Measurements from ENCODE around the gene MAN1B1.

Gene MAN1B1

DNA sequence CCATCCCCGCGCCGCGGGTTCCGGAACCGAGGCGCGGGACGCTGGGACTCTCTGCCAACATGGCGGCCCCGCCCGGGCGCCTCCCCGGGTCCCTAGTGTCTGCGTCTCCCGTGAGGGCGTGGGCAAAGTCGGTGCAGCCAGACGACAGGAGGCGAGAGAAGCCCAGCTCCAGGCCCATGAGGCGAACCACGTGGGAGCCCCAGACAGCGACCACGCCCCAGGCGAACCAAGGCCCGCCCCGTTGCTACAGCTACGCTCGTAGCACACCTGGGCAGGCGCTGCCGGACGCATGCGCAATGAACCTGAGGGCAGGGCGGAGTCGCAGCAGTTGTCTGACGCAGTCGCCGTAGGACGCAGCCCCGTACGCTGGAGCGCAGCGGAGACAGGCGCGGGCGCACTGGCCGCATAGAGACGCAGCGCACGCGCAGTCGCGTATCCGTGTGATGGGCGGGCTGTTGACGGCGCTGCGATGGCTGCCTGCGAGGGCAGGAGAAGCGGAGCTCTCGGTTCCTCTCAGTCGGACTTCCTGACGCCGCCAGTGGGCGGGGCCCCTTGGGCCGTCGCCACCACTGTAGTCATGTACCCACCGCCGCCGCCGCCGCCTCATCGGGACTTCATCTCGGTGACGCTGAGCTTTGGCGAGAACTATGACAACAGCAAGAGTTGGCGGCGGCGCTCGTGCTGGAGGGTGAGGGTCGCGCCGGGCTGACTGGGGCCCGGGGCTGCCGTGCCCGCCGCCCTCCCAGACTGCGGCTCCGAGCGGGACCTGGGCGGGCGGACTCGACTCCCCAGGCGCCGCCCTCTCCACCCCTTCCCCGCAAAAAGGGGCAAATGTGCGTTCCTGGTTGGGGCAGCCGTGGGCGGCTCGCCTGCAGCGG is at the start of gene MAN1B1:
TSS of gene MAN1B1 (plus strand) at position 455 of the 878 bp plus-strand sequence. CDS start at position 470, 15 bp downstream.
- peak; percentile 93 to 98 for DNase-seq

DNA sequence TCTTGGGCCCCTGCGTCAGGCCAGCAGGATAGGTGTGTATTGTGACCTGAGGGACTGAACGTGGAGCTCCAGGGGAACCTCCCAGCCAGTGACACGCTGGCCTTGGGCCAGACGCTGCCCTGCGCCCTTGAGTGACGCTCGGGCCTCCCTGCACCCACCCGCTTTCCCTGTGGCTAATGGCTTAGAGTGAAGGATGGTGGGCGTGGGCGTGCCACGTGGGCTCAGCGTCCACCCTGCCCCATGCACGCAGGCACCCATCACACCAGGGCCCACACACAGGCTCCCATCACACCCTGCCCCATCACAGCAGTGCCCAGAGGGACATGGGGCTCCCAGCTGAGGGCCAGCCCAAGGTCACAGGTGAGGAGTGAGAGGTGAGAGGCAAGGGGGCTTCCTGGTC is 49.8 kb upstream of the MAN1B1 start:
- DNase-seq = no peak

DNA sequence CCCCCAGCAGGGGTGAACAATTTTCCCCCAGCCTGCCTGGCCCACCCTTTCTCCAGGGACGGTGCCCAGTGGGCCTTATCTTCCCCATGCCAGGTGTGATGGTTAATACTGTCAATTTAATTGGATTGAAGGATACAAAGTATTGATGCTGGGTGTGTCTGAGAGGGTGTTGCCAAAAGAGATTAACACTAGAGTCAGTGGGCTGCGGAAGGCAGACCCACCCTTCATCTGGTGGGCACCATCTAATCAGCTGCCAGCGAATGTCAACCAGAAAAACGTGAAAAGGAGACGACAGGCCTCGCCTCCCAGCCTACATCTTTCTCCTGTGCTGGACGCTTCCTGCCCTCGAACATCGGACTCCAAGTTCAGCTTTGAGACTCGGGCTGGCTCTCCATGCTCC is 49.3 kb upstream of the MAN1B1 start:
- no peak for DNase-seq

DNA sequence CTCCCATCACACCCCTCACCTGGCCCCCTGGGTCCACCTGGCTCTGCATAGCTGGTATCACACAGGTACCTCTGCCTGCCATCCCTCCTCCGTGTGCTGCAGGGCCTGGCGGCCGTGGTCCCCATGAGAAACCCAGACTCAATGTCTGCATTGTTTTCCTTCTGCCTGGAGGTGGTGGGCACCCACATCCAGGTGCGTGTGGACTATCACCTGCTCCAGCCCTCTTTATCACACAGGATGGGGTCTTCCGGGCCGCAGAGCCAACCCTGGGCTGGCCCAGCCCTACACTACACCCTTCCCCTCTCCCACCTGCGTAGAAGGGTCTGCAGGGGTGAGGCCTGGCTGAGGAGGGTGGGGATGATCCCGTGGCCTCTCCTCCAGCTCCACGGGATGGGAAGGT is 47.9 kb upstream of the MAN1B1 start:
- DNase-seq = no peak

DNA sequence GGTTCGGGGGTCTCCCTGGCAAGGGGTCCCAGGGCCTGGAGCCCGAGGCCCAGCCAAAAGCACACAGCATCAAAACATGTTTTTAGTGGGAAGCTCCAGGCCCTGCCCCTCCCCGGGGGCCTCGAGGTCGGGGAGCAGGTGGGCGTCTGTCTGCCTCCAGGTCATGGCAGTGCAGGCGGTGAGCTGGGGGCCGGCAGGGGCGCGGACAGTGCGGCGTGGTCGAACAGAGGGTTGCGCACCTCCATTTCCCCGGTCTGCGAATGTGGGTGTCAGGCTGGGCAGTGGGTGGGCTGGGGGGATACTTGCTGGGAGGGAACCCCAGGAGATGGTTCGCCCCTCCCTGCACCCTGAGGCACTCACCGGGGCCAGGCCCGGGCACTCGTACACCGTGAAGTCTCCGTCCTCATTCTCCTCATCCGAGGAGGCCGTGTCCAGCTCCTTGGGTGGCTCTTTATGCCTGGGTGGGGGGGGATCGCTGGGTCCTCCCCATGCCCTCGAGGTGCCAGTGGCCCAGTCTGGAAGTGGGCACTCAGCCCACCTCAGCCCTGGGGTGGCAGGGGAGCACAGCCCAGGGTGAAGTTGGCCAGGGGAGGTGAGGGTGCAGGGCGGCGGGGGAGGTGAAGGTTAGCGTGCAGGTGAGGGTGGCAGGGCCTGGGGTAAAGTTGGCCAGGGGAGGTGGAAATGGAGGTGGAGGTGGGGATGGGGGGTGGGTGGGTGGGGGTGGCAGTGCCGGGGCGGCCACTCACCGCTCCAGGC is 47.0 kb upstream of the MAN1B1 start:
- DNase-seq = no peak

DNA sequence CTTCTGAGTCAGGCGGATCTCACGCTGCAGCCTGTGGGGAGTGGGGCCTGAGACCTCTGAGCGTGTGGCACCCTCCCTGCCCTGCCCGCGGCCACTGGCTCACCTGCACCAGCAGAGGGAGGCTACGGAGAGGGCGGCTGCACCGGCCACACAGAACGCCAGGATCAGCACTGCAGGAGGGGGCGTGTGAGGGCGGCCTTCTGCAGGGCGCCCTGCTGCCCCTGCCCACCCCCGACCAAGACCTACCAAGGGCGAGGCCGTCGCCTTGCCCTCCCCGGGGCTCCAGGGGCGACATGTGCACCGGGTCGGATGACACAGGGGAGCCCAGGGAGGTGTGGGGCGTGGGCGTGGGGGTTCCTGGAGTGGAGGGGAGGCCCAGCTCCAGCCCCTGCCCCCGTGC is 46.2 kb upstream of the MAN1B1 start:
- DNase-seq = no peak

DNA sequence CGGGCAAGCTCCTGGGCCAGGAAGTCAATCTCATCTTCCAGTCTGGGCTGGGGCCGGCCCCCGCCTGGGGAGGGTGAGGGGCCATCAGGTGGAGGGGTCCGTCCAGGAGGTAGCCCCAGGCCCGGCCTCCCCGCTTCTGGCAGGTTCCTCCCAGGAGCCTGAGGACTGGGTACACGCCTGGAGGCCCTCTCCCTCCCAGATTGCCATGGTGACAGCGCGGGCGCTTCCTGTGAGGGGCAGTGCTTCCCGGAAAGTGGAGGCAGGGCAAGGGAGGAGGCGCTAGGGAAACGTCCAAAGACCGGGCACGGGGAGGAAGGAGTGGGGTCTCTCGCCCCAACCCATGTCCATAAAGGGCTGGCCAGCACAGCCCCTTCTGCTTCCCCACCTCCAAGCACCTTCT is 45.7 kb upstream of the MAN1B1 start:
- DNase-seq = no peak

DNA sequence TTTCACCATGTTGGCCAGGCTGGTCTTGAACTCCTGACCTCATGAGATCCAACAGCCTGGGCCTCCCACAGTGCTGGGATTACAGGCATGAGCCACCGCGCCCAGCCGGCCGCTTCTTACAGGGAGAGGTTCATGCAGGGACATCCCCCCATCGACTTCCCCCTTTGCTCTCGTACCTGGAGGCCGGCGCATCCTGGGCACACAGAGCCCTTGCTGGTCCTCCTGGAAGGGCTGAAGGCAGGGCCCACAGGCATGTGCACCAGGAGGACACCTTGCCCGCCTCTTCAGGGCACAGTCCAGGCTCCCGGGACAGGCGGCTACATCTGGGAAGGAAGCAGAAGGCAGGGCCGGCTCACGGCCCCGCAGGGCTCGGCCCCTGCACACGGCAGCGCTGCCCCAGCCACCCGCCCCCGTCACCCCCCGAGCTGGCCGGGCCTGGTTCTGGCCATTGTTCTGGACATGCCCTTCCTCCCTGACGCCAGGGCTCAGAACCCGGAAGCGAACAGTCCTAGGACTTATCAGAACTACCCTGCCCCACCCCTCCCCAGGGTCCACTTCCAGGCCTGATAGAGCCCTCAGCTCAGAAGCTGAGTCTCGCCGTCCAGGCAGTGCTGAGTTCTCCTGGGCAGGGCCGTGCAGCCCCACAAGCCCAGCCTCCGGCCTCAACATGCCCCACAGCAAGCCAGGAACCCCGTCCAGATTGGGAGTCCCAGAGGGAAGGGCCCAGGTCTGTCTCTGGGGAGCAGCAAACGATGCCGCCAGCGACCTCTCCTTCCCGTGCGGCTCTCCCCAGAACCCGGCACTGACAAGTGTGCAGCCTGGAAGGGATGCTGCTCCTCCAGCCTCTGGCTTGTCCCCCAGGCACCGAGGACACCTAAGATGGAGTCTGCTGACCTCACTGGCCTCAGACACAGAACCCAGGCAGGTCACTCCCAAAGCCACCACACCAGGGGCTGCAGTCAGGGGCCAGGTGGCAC is 43.7 kb upstream of the MAN1B1 start:
- DNase-seq = no peak

DNA sequence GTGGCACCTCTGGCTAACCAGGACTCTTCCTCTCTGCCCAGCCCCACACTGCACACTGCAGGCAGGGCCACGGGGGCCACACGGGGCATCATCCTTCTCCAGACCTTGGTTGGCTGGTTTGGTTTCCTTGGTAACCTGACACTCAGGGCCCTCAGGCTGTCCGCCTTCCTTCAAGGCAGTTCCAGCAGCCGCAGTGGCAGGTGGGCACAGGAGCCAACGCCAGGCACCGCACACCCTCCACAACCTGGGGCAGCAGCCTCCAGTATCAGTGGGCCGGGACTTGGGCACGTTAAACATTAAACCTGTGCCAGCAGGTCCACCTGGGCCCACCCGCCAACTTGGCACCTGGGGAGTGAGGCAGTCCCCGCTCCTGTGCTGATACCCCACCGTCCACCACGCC is 42.7 kb upstream of the MAN1B1 start:
- no peak for DNase-seq

DNA sequence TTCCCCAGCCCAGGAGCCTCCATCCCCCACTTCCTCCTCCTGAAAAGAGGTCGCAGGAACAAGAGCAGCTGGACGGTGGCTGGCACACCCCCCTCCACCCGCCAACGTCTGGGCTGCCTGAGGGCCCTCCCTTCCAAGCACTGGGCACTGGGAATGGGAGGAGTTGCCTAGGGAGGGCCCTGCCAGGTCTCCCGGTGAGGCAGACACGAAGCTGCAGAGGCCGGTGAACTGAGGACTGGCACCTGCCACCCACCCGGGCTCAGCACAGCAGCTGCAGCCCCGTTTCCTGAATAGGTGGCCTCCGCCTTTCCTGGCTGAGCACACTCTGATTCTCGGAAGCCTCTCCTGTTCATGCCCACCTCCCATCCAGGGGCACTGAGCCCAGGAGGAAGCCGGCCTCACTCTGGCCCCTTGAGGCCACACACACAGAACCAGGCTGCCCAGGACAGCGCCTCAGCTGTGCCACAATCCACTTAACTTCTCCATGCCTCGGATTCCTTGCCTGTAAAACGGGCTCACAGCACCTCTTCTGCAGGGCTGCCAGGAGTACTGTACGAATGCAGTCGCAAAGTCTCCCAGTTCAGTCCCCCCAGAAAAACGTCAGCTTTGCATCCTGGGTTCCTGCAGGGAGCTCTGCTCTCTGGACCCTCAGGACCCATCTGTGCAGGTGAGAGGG is 42.1 kb upstream of the MAN1B1 start:
- peak; percentile 17 to 56 for DNase-seq

DNA sequence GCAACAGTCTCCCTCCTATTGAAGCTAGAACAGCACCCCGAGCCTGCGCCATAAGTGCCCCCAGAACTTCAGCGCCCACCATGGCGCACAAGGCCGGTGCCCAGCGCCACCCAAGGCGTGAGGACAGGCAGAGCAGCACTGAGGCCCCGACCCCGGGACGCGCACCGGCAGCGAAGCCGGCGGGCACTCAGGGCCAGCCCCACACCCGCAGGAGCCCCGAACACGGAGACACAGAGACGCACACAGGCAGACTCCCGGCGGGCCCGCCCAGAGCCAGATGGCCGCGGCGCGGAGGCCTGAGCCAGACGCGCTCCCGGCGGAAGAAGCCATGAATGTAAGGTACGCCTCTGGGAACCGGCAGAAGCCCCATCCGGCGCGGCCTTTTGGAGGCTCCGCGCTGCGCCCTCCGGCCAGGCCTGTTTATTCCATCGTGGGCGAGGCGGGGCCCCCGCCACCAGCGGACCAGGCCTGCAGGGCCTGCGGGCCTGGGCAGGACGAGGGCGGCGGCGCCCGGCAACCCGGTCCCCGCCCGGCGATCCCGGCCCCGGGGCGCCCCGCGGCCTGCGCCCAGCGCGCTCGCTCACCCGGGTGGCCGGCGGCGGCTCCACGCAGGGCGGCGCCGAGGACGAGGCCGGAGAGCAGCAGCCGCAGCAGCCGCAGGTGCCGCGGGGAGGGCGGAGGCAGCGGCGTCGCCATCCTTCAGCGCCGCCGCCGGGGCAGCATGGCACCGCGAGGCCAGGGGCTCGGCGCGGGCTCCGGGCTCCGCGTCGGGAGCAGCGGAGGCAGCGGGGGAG is 41.3 kb upstream of the MAN1B1 start:
- peak in 1 of 2 experiments; percentile 41 for DNase-seq

DNA sequence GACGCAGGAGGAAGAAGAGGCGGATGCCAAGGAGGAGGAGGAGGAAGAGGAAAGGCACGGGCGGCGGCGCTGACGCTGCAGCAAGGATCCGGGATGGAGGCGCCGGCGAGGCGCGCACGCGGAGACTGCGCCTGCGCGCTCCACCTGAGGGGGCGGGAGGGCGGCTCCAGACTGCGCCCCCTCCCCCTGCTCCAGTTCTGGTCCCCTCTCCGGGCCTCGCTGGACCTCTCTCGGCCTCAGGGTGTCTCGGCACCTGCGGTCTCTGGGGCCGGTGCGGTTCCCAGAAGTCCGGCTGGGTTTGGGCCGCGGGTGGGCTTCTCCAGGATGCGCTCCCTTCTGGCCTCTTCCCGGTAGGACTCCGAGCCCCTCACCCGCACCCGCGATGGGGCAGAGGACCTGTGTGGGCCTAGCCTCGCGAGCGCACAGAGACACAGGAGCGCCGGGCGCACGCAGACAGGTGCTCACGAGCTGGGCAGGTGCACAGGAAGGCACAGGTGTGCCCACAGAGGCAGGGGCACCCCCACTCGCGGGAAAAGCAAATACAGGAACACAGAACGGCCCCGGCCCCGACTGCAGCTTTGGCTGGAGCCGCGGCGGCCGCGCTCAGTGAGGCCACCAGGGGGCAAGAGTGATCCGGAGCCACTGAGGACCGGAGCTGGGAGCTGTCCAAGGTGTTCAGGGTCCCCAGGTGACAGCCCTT is 40.5 kb upstream of the MAN1B1 start, which contains the start of gene NPDC1:
TSS of gene NPDC1 (minus strand) at position 90 of the 700 bp plus-strand sequence. CDS start 188 bp downstream, outside the sequence.
- DNase-seq = peak; percentile 24 to 79

DNA sequence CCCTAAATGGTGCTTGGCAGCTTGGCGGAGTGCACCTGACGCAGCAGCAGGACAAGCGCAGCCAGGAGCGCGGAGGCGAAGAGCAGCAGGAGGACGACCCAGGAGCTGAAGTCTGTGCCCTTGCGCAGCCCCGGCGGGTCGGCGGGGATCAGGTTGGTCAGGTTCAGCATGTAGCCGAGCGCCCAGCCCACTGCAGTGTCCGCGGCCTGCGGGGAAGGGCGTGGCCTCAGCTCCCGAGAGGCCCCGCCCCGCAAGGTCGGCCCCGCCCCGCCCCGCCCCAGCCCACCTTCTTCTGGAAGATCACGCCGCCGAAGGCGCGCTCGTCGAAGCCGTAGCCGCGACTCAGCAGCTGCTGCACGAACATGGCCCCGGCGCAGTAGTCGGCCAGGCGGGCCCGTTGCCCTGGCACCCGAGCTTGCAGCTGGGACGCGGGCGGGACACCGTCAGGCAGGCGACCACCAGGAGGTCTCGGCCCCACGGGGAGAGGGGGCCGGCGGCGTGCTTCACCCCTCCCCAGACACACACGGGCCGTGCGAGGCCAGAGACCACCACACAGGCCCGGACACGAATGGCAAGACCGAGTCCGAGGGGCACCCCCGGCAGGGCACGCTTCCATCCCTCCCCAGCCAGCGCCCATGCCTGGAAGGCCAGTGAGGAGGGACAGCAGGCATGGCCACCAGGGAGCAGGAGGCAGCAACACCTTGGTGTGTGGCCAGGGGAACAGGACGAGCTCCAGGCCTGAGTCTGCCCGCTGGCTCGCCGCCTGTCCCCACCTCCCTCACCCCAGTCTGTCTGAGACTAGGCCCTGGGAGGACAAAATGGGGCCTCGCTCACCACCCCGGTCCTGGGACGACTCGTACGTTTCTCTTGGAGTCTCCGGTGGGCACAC is 37.9 kb upstream of the MAN1B1 start:
- DNase-seq = peak in 1 of 2 experiments; percentile 75

DNA sequence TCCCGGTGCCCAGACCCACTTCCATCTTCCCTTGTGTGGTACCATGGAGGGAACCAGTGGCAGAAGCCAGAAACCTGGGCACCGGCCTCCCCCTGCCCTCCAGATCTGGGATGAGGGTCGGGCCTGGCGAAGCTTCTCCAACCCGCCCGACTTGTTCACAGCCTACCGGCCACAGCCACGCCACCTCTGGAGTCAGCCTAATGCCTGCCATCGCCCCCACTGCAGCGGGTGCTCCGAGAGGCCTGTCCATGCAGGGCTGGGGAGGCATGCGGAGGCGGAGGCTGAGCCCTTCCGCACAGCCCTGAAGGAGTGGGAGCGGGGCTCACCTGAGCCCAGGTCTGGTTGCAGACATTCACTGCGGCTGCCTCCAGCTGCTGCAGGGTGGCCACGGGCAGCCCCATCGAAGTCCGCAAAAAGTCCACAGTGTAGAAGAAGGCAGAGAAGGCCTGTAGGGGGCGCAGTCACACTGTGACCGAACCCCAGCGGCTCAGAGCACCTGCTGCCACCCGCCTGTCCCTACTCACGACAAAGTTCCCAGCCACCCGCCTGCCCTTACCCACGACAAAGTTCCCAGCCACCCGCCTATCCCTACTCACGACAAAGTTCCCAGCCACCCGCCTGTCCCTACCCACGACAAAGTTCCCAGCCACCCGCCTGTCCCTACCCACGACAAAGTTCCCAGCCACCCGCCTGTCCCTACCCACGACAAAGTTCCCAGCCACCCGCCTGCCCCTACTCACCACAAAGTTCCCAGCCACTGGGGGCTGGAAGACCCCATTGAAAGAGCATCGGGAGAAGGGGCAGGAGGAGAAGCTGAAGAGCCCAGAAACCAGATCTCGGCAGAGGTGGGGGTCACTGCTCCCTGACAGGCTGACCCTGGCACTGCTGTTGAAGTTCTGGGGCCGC is 37.0 kb upstream of the MAN1B1 start:
- peak in 1 of 2 experiments; percentile 81 for DNase-seq

DNA sequence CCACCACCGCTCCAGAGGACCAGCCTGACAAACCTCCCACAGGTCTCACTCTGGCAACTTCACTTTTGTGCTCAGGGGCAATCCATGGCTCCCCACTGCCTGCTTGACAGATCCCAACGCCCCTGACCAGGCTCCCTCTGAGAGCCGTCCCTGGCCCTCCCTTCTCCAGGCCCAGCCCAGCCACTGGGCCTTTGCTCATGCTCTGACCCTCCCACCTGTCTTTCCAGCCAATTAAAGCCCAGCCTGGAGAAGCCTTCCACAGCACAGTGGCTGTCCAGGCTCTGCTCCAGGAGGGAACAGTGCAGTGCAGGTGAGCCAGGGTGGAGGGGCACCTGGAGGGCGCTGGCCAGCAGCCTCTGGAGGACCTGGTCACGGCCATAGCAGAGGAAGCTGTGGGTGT is 36.2 kb upstream of the MAN1B1 start:
- peak in 1 of 2 experiments; percentile 25 for DNase-seq

DNA sequence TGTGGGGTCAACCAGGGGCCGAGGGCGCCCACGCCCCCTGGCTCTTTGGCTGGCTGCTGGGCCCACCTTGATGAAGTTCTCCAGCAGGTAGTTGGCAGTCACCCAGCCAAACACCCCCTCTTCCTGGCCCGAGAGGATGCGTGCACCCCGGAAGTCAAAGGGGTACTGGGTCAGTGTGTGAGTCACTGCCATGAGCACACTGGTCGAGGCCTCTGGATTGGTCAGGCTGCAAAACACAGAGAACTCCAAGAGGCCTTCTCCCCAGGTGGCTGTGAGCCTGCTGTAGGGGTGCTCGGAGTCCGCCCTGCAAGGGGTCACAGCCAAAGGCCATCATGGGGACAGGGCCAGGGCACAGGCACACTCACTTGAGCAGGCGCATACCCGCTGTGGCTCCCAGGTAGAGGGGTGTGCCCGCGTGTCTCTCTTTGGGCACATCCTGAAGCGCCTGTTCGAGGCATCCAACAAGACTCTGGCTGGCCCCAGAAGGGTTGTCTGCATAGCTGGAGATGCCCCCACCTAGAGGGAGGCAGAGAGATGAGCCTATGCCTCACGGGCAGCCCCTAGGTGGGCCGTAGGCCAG is 35.5 kb upstream of the MAN1B1 start:
- DNase-seq = no peak

DNA sequence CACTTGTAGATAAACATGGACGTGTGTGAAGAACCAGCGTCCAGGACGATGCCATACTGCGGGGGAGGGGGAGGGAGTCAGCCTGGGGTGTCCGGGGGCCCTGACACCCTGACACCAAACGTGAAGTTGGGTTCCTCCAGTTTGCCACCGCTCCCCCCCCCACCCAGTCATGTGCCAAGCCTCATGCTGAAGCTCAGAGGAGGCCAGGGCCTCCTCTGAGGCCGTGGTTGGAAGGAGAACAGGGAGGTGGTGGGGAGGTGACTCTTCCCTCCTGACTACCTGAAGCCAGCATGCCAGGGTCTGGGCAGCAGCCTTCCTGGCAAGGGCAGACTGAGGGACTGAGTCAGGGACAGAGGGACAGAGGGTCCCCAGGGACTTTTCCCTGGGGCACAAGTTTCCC is 34.5 kb upstream of the MAN1B1 start:
- DNase-seq = no peak

All from NCI-H526 (cell line).